HepG2 (cell line): ENCODE results near the gene NEDD4L. TPM values are rescaled to one million over a fixed set of nuclear protein-coding genes. Genes with fewer than 3 reads are reported as not detected.

Experiments used
- ATAC-seq: fragments of 200-7000 bp; cut with Tn5 transposase; 3 replicates; pipeline ENCODE4 v1.9.1; 2020; ENCODE audit warnings: mild to moderate bottlenecking, moderate library complexity
- BruUV-seq: library from RNA; stranded (reverse); fragments of 400-500 nt; replicated peaks from 2 replicates; lab custom pipeline; 2021; lab: Mats Ljungman, UMichigan
- CTCF ChIA-PET: fragments of 300-600 bp; formaldehyde crosslinking; extraction: SDS; loops from one replicate; lab custom pipeline; 2021; ENCODE audit warnings: low total read pairs, inconsistent platforms, low intra/inter-chr PET ratio; lab: Yijun Ruan, JAX
- POLR2A ChIA-PET: fragments of 350-600 bp; sonication (Branson Sonifier 250); formaldehyde crosslinking; loops from one replicate; lab custom pipeline; 2020; ENCODE audit warnings: antibody characterized with exemption, inconsistent platforms; lab: Yijun Ruan, JAX
- DNase-seq: peaks from one replicate; pipeline ENCODE4 v3.0.0-alpha.2; 2015; ENCODE audit warnings: low spot score
- FAIRE-seq: peaks from 3 replicates; lab custom pipeline; 2011; peaks lifted over from hg19 to GRCh38; lab: Jason Lieb, UNC
- H2AFZ ChIP-seq: one replicate; pipeline ENCODE4 v1.6.1; 2011; ENCODE audit warnings: low read length, inconsistent platforms
- H3K27ac ChIP-seq: fragments of 300-600 bp; 3 replicates; pipeline ENCODE4 v1.8.0; 2011; ENCODE audit warnings: mixed run types, mild to moderate bottlenecking, mixed read lengths, low read length, inconsistent platforms; ENCODE audit not compliant: insufficient read depth; ENCODE audit errors: extremely low read length
- H3K27me3 ChIP-seq, 2 experiments: fragments of 200-600 bp in 1 of 2; 2 replicates in 1 of 2; 3 replicates in 1 of 2; pipeline versions ENCODE4 v1.6.0 to v1.8.0; 2011; ENCODE audit warnings: low read length in 2 of 2, mild to moderate bottlenecking in 2 of 2, moderate library complexity in 2 of 2, inconsistent platforms in 1 of 2; ENCODE audit not compliant: insufficient read depth in 2 of 2, control insufficient read depth in 1 of 2
- H3K36me3 ChIP-seq, 2 experiments: fragments of 200-600 bp in 1 of 2; replicated peaks in 1 of 2; 2 replicates in 1 of 2; 3 replicates in 1 of 2; pipeline versions ENCODE4 v1.5.1 to v1.8.0; 2011; ENCODE audit warnings: low read length in 2 of 2, inconsistent platforms in 1 of 2; ENCODE audit not compliant: insufficient read depth in 2 of 2, control insufficient read depth in 1 of 2
- H3K4me1 ChIP-seq: 2 replicates; pipeline ENCODE4 v1.5.1; 2012; ENCODE audit warnings: low read length, inconsistent platforms; ENCODE audit not compliant: insufficient read depth
- H3K4me2 ChIP-seq: 2 replicates; pipeline ENCODE4 v1.6.0; 2011; ENCODE audit warnings: low read depth, low read length, inconsistent platforms
- H3K4me3 ChIP-seq, 3 experiments: fragments of 200-600 bp in 1 of 3; sonication (generic), shearing (Covaris generic) in 1 of 3; replicated peaks in 1 of 3; 2 replicates each; pipeline ENCODE4 v1.5.1; 2011 to 2016; ENCODE audit warnings: low read length in 3 of 3, inconsistent platforms in 2 of 3, low read depth in 2 of 3, mild to moderate bottlenecking in 2 of 3, control low read depth in 1 of 3, mixed read lengths in 1 of 3; ENCODE audit not compliant: insufficient read depth in 1 of 3
- H3K79me2 ChIP-seq: one replicate; pipeline ENCODE4 v1.6.1; 2011; ENCODE audit warnings: low read length, inconsistent platforms; ENCODE audit not compliant: insufficient read depth
- H3K9ac ChIP-seq: 2 replicates; pipeline ENCODE4 v1.6.0; 2011; ENCODE audit warnings: mild to moderate bottlenecking, low read depth, low read length, inconsistent platforms; ENCODE audit not compliant: insufficient read depth
- H3K9me3 ChIP-seq: 2 replicates; pipeline ENCODE4 v1.5.1; 2012; ENCODE audit warnings: mild to moderate bottlenecking, low read length
- H4K20me1 ChIP-seq: 2 replicates; pipeline ENCODE4 v1.6.0; 2011; ENCODE audit warnings: inconsistent platforms, mild to moderate bottlenecking, low read length, moderate library complexity; ENCODE audit not compliant: insufficient read depth
- HMG20A ChIP-seq: IDR thresholded peaks from 2 replicates; pipeline ENCODE4 v1.6.1; 2016; ENCODE audit warnings: borderline replicate concordance
- MIER3 ChIP-seq: IDR thresholded peaks from 2 replicates; pipeline ENCODE4 v1.6.1; 2016; ENCODE audit warnings: missing compliant biosample characterization, borderline replicate concordance
- PAF1 ChIP-seq: IDR thresholded peaks from 2 replicates; pipeline ENCODE4 v1.6.1; 2016; ENCODE audit warnings: missing genetic modification reagents, missing compliant biosample characterization
- ZNF570 ChIP-seq: sonication (generic); formaldehyde crosslinking; IDR thresholded peaks from 2 replicates; pipeline ENCODE4 v1.4.0; 2020; ENCODE audit warnings: mild to moderate bottlenecking, missing genetic modification reagents, borderline replicate concordance
- ZNF788 ChIP-seq: sonication (generic); formaldehyde crosslinking; IDR thresholded peaks from 2 replicates; pipeline ENCODE4 v1.5.0; 2020; ENCODE audit warnings: mild to moderate bottlenecking, missing genetic modification reagents, borderline replicate concordance
- ZNF792 ChIP-seq: IDR thresholded peaks from 2 replicates; pipeline ENCODE4 v1.6.1; 2016
- WGBS: methylation state at CpG from one replicate; pipeline ENCODE4 v1.1.6; 2017; ENCODE audit warnings: low lambda C conversion rate; 5-methylcytosine and 5-hydroxymethylcytosine counted together
- in situ Hi-C: cut with HindIII; loops from 2 replicates; pipeline ENCODE4 v1.10.0; 2017; ENCODE audit warnings: low pct_unique_long_range_greater_than_20kb; ENCODE audit not compliant: extremely low pct_ligation_motif_present
- intact Hi-C: fragments of 100-400 bp; cut with micrococcal nuclease; formaldehyde crosslinking; loops from one replicate; pipeline ENCODE4 v1.10.0; 2022; ENCODE audit not compliant: unreplicated experiment
- polyA plus RNA-seq, 8 experiments: library from polyadenylated mRNA; depleted of rRNA in 3 of 8; stranded (reverse) in 7 of 8; unstranded in 1 of 8; fragments of >200 nt; fragmentation: Illumina TruSeq in 4 of 8; extraction: Trizol in 4 of 8; gene quantifications; 2 replicates each; pipeline versions ENCODE4 v1.2.1 to v1.2.3, GENCODE V29; 2011 to 2016; ENCODE audit warnings: low read depth in 4 of 8, missing spikeins in 1 of 8, mixed read lengths in 1 of 8; ENCODE audit not compliant: insufficient read depth in 1 of 8
- total RNA-seq, 5 experiments: library from RNA; depleted of rRNA; stranded (reverse); fragments of >200 nt; fragmentation: Illumina TruSeq; extraction: Trizol; gene quantifications; 2 replicates each; pipeline ENCODE4 v1.2.3, GENCODE V29; 2016; ENCODE audit warnings: low read depth in 1 of 5
- TF ChIP-seq, protein P1 (sequence below): sonication (generic); formaldehyde crosslinking; IDR thresholded peaks from 2 replicates; pipeline ENCODE4 v1.4.0; 2020; ENCODE audit warnings: missing genetic modification reagents, mild to moderate bottlenecking, borderline replicate concordance
- TF ChIP-seq, protein P2 (sequence below): sonication (generic); formaldehyde crosslinking; IDR thresholded peaks from one replicate; pipeline ENCODE4 v1.5.1; 2020; ENCODE audit warnings: mild to moderate bottlenecking, missing genetic modification reagents; ENCODE audit errors: not compliant biosample characterization
- TF ChIP-seq, protein P3 (sequence below): sonication (generic); formaldehyde crosslinking; IDR thresholded peaks from 2 replicates; pipeline ENCODE4 v1.8.0; 2022; ENCODE audit warnings: missing genetic modification reagents, low read depth, mild to moderate bottlenecking, borderline replicate concordance
- TF ChIP-seq, protein P4 (sequence below): sonication (generic); formaldehyde crosslinking; IDR thresholded peaks from 2 replicates; pipeline ENCODE4 v1.4.0; 2020; ENCODE audit warnings: missing genetic modification reagents

The NEDD4L gene
- total and polyA plus RNA-seq, 2 of the 13 experiments (the other 11 are each of a cell fraction or from before 2014, with no cell fraction given): 168 to 390 TPM

DNA sequence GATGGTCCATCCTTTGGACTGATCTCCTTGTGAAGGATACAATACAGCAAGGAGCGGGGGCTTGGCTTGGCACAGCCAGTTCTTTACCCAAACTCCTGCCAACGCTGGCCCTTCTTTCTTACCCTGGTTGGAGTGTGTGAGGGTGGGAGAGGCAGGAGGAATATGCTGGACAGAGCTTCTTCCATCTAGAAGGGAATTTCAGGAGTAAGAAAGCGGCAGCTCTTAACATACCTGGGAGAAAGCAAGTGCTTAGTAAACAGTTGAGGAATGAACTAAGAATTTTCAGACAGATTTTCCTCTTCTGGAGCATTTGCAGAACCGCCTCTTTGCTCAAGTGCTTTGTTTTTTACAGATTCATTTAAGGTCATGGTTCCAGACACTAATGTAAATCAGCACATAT lies 72.8 kb downstream of the NEDD4L start:
- no peak overlapping the region for H3K27ac ChIP-seq
- no peak overlapping the region for H3K4me2 ChIP-seq
- FAIRE-seq (no peak), ATAC-seq (no peak), DNase-seq (no peak)
- no peak overlapping the region for H2AFZ ChIP-seq
- peaks cover 3% of the 10 kb centered on the region; the same call in 1 of the 2 replicates for H4K20me1 ChIP-seq
- ChIA-PET POLR2A (no interaction called here), CTCF (no interaction called here)
- no TSS peak for BruUV-seq
- WGBS: 95% methylated on average over 2 of the region's 4 CpGs
- no peaks in the 10 kb centered on the region for H3K36me3 ChIP-seq
- peaks cover 19% of the 10 kb centered on the region for H3K79me2 ChIP-seq
- peaks cover 27% of the 10 kb centered on the region for H3K4me1 ChIP-seq
- H3K9ac ChIP-seq: no peak overlapping the region
- intact Hi-C loops: no loop called here
- H3K9me3 ChIP-seq: no peaks in the 10 kb centered on the region
- no peaks in the 10 kb centered on the region for H3K27me3 ChIP-seq
- no peak overlapping the region for H3K4me3 ChIP-seq
- in situ Hi-C loops: loop anchor here (25.0 kb wide), 1 partner anchor 230 kb away; no protein-coding TSS in a partner anchor
- TF ChIP-seq ZNF788 (CRISPR knock-in tag) (no peak), MIER3 (CRISPR knock-in tag) (no peak), ZNF570 (no peak), ZNF792 (CRISPR knock-in tag) (no peak), HMG20A (CRISPR knock-in tag) (no peak), PAF1 (CRISPR knock-in tag) (no peak)
- TF ChIP-seq, protein P1, sequence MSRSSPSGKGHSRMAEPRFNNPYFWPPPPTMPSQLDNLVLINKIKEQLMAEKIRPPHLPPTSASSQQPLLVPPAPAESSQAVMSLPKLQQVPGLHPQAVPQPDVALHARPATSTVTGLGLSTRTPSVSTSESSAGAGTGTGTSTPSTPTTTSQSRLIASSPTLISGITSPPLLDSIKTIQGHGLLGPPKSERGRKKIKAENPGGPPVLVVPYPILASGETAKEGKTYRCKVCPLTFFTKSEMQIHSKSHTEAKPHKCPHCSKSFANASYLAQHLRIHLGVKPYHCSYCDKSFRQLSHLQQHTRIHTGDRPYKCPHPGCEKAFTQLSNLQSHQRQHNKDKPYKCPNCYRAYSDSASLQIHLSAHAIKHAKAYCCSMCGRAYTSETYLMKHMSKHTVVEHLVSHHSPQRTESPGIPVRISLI (CRISPR knock-in tag): no peak
- TF ChIP-seq, protein P2, sequence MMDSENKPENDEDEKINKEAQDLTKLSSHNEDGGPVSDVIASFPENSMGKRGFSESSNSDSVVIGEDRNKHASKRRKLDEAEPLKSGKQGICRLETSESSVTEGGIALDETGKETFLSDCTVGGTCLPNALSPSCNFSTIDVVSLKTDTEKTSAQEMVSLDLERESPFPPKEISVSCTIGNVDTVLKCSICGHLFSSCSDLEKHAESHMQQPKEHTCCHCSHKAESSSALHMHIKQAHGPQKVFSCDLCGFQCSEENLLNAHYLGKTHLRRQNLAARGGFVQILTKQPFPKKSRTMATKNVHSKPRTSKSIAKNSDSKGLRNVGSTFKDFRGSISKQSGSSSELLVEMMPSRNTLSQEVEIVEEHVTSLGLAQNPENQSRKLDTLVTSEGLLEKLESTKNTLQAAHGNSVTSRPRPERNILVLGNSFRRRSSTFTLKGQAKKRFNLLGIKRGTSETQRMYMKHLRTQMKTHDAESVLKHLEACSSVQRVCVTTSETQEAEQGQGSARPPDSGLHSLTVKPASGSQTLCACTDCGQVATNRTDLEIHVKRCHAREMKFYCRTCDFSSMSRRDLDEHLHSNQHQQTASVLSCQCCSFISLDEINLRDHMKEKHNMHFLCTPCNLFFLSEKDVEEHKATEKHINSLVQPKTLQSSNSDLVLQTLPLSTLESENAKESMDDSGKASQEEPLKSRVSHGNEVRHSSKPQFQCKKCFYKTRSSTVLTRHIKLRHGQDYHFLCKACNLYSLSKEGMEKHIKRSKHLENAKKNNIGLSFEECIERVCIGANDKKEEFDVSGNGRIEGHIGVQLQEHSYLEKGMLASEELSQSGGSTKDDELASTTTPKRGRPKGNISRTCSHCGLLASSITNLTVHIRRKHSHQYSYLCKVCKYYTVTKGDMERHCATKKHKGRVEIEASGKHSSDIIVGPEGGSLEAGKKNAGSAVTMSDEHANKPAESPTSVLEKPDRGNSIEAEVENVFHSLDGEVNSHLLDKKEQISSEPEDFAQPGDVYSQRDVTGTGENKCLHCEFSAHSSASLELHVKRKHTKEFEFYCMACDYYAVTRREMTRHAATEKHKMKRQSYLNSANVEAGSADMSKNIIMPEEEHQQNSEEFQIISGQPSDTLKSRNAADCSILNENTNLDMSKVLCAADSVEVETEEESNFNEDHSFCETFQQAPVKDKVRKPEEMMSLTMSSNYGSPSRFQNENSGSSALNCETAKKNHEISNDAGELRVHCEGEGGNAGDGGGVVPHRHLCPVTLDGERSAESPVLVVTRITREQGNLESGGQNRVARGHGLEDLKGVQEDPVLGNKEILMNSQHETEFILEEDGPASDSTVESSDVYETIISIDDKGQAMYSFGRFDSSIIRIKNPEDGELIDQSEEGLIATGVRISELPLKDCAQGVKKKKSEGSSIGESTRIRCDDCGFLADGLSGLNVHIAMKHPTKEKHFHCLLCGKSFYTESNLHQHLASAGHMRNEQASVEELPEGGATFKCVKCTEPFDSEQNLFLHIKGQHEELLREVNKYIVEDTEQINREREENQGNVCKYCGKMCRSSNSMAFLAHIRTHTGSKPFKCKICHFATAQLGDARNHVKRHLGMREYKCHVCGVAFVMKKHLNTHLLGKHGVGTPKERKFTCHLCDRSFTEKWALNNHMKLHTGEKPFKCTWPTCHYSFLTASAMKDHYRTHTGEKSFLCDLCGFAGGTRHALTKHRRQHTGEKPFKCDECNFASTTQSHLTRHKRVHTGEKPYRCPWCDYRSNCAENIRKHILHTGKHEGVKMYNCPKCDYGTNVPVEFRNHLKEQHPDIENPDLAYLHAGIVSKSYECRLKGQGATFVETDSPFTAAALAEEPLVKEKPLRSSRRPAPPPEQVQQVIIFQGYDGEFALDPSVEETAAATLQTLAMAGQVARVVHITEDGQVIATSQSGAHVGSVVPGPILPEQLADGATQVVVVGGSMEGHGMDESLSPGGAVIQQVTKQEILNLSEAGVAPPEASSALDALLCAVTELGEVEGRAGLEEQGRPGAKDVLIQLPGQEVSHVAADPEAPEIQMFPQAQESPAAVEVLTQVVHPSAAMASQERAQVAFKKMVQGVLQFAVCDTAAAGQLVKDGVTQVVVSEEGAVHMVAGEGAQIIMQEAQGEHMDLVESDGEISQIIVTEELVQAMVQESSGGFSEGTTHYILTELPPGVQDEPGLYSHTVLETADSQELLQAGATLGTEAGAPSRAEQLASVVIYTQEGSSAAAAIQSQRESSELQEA (CRISPR knock-in tag): no peak
- TF ChIP-seq, protein P3, sequence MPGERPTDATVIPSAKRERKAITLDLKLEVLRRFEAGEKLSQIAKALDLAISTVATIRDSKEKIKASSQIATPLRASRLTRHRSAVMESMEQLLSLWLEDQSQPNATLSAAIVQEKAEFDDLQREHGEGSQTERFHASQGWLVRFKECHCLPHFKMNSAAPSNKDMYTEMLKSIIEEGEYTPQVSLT: no peak
- TF ChIP-seq, protein P4, sequence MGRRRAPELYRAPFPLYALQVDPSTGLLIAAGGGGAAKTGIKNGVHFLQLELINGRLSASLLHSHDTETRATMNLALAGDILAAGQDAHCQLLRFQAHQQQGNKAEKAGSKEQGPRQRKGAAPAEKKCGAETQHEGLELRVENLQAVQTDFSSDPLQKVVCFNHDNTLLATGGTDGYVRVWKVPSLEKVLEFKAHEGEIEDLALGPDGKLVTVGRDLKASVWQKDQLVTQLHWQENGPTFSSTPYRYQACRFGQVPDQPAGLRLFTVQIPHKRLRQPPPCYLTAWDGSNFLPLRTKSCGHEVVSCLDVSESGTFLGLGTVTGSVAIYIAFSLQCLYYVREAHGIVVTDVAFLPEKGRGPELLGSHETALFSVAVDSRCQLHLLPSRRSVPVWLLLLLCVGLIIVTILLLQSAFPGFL (CRISPR knock-in tag): no peak
